GM18498 (cell line): ENCODE measurements around the gene NCKAP5.

ENCODE experiments used
- ATAC-seq: cut with Tn5 transposase; IDR thresholded peaks from one replicate; pipeline ENCODE4 v1.9.1; 2021; ENCODE audit warnings: mild to moderate bottlenecking, moderate library complexity; ENCODE audit not compliant: unreplicated experiment

Gene NCKAP5

DNA sequence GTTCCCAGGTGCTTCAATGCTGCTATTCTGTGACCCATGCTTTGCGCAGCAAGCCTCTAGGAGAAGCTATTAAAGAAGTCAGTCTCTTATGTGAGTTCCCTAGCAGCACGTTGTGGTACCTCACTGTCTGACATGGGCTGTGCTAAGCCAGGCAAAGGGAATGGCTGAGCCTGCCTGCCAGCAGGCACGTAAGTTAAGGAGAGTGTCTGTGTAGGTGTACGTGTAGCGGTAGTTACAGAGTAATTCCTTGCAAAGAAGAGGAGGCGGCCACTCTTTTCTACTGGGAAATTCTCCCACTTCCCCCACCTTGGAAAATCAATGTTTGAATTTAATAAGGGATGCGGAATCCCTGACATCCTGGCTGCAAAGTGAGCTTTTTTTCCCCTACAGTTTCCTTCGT lies 774.7 kb downstream of the NCKAP5 start:
- ATAC-seq, result no peak

- ATAC-seq, result no peak
Measured at GRCh38 chr2:132790207-132790785, 778.0 kb downstream of the NCKAP5 start.

GRCh38 chr2:132789066-132789465 lies 779.2 kb downstream of the NCKAP5 start:
- no peak for ATAC-seq

DNA sequence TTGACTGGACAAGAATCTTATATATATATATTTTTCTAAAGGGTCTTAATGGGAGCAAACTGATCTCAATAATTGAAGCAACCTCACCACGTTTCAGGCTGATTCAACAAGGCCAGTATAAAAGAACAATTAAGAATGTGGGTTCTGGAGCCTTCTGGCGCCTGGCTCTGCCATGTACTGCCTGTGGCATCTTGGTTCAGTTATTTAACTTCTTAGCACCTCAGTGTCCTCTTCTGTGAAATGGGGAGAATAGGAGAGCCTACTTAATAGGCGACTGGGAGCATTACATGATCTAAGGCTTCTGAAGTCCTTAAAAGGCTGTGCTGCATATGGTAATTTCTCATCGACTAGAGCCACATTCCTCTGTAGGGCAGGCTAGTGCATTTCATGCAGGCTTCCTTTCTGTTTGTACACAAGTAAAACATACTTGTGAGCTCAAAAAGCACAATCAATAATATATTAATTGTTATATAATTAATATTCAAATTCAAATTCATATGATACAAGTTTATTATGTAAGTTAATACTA lies 779.9 kb downstream of the NCKAP5 start:
- ATAC-seq, result no peak

- no peak for ATAC-seq
Measured at GRCh38 chr2:132783883-132784282, 784.4 kb downstream of the NCKAP5 start.

- ATAC-seq, result no peak
Measured at GRCh38 chr2:132782176-132782783, 786.0 kb downstream of the NCKAP5 start.

- ATAC-seq, result no peak
Measured at GRCh38 chr2:132780651-132781050, 787.6 kb downstream of the NCKAP5 start.

DNA sequence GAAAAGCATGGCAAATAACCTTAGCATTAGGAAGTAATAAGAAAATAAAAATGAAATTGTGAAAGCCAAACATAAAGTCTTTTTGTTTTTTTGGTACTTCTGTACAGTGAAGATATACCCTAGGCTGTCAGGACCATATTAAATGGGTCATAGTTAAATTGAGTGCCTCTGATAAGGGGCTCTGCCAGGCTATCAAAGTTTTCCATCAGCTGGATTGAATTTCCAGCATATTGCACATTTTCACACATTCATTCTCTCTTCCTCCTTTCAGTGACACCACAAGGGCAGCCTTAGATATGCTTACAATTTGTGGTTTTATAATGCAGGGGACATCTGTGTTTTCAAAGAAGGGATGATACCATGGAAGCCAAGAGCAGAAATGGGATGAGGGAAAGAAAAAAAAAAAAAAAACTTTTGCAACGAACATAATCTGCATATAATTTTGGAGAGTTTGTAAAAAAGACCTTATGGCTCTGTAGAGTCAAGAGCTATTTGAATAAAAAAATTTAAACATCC lies 789.0 kb downstream of the NCKAP5 start:
- ATAC-seq, result no peak

- no peak for ATAC-seq
Measured at GRCh38 chr2:132776287-132776686, 792.0 kb downstream of the NCKAP5 start.

DNA sequence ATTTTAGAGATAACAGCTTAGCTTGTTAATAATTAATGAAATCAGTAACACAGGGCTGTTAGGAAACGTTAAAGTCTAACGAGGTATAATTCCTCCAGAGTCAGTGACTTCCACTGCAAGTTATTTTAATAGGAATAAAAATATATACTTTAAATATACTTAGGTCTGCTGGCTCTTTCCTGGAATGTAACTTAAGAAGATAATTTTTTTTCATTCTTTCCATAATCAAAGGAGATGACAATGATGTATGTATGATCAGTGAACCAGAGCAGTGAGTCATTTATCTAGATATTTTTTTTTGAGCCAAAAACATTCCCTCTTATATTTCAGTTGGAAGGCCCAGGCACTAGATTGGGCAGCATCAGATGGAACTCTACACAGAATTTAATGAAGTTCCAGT lies 794.1 kb downstream of the NCKAP5 start:
- no peak for ATAC-seq

DNA sequence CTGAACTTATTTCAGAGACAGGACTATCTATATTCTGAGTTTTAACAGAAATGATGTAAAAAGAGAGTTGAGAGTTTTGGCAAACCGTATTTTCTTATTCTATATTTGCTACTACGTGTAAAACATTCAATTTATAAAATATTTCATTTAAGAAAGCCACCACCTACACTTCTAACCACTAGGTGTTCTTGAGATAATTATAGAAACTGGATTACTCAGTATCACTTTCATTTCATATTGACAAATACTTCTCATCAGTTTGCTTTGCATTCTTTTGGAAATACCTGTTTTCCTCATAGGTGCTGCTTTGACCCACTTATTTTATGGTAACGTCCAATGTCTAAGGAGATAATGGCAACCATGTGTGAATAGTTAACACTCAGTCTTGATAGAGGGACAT lies 794.9 kb downstream of the NCKAP5 start:
- no peak for ATAC-seq

DNA sequence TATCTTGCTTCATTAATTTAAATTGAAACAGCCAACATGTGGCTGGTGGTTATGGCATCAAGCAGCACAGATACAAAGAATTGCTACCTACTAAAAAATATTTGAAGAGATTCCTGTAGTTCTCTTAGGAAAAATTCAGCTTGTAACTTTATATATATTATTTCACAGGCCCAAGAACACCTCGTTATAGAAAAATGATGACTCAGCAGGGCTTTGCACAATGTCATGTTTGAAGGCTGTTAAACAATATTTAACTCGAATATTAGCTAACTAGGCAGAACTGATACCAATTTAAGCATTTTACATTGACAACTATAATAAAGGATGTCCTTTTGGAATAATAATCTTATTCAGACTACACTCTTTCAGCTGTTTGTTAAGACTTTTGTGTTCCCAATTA lies 795.9 kb downstream of the NCKAP5 start:
- ATAC-seq, result no peak

DNA sequence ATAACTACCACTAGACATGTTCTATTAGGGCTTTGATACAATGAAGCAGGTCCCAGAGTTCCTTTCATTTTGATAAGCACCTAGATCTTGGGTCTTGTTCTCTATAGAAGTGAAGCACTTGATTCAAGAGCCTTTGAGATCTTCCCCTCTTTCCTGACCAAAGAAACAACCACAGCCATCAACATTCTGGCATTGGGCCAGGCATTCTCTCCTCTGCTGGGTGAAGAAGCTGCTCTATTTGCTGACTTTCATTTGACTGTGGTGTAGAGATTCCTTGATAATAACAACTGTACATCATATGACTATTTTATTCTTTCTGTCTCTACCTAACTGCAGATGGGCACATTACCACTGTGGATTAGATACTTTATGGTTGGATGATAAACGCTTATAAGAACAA lies 801.7 kb downstream of the NCKAP5 start:
- ATAC-seq, result no peak

GRCh38 chr2:132761437-132761836 lies 806.8 kb downstream of the NCKAP5 start:
- ATAC-seq, result no peak

- no peak for ATAC-seq
Measured at GRCh38 chr2:132760971-132761370, 807.3 kb downstream of the NCKAP5 start.

DNA sequence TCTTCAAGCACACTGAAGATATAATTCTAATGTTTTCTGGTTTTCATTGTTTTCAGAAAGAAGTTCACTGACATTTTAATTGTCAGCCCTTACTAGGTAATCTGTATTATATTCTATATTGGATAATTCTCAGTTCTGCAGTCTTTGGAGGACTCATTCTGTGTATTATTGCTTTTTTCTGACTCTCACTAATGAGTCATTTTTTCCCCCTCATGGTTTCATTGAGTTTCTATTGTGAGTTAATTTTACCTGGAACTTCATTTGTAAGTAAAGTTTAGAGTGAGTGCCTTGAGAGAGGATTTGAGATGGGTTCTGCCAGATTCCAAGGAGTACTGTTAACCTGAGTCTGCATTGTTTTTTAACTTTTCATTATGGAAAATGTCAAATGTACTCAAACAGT lies 807.9 kb downstream of the NCKAP5 start:
- ATAC-seq, result no peak

DNA sequence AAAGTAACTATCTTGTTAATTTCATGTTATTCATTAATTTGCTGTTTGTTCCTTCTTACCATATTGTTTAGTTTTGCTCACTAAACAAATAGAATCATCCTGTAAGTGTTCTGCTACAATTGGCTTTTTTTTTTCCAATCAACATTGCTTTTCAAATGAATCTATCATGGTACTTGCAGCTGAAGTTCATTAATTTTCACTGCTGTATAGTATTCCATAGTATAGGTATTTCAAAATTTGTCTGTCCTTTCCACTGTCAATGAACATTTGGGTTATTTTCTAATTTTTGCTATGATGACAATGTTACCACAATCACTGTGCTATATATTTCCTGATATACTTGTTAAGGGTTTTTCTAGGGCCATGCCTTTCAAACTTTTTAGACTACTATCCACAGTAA lies 809.3 kb downstream of the NCKAP5 start:
- no peak for ATAC-seq

GRCh38 chr2:132757676-132758075 lies 810.6 kb downstream of the NCKAP5 start:
- ATAC-seq, result no peak

- ATAC-seq, result no peak
Measured at GRCh38 chr2:132757002-132757589, 811.2 kb downstream of the NCKAP5 start.

GRCh38 chr2:132754867-132755472 lies 813.3 kb downstream of the NCKAP5 start:
- no peak for ATAC-seq

DNA sequence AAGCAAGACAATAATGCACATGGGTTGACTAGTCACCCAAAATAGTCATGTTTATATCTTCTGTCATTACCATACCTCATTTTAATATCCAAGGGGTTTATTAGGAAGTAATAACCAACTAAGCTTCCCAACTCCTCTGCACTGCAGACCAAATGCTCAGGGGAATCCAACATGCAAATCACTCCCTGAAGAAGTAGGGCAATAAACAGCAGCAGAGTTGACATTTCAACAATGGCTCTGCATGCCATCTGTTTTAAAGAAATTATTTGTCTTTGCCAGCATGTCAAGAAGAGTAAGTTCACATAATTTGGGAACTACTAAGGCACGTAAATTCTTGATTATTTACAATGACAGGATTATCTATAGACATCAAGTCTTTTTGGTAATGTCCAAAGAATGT lies 813.9 kb downstream of the NCKAP5 start:
- ATAC-seq, result no peak
